Upper lobe of left lung (tissue), 6 donors: Measurements from ENCODE around the gene TRIM9. TPM values are rescaled to one million over a fixed set of nuclear protein-coding genes. Genes with fewer than 3 reads are reported as not detected.

Experiments used
- ATAC-seq, 2 donors: fragments of 200-7000 bp; cut with Tn5 transposase; one replicate each; pipeline ENCODE4 v1.9.1; 2022; ENCODE audit warnings: mild to moderate bottlenecking in 2 of 2, moderate library complexity in 2 of 2; ENCODE audit not compliant: low FRiP score in 2 of 2
- DNase-seq, 2 donors: peaks; one replicate each; pipeline ENCODE4 v3.0.0-alpha.2; 2019 to 2020
- H3K27ac ChIP-seq, 4 donors: fragments of 200-600 bp; sonication (generic); one replicate each; pipeline ENCODE4 v1.5.1; 2016 to 2019
- H3K27me3 ChIP-seq, 4 donors: fragments of 200-600 bp; sonication (generic); one replicate each; pipeline ENCODE4 v1.5.1; 2017 to 2019
- H3K36me3 ChIP-seq, 4 donors: fragments of 200-600 bp; sonication (generic); one replicate each; pipeline ENCODE4 v1.5.1; 2016 to 2019
- H3K4me1 ChIP-seq, 4 donors: fragments of 200-600 bp; sonication (generic); one replicate each; pipeline ENCODE4 v1.5.1; 2018 to 2019
- H3K4me3 ChIP-seq, 4 donors: fragments of 200-600 bp; sonication (generic); one replicate each; pipeline ENCODE4 v1.5.1; 2017 to 2019; ENCODE audit warnings: mild to moderate bottlenecking in 2 of 4, moderate library complexity in 1 of 4
- H3K9me3 ChIP-seq, 4 donors: fragments of 200-600 bp; sonication (generic); one replicate each; pipeline ENCODE4 v1.5.1; 2018 to 2019
- EP300 ChIP-seq, 4 donors: sonication (generic); formaldehyde crosslinking; IDR thresholded peaks; one replicate each; pipeline ENCODE4 v1.5.1; 2017; ENCODE audit warnings: antibody characterized with exemption in 4 of 4, control low read depth in 2 of 4
- POLR2A ChIP-seq, 4 donors: fragments of 450-650 bp; IDR thresholded peaks; one replicate each; pipeline ENCODE4 v1.5.1; 2016 to 2017; ENCODE audit warnings: antibody characterized with exemption in 4 of 4, mild to moderate bottlenecking in 2 of 4
- POLR2AphosphoS5 ChIP-seq, 2 donors: sonication (generic); formaldehyde crosslinking; IDR thresholded peaks; one replicate each; pipeline ENCODE4 v1.5.1; 2017; ENCODE audit warnings: antibody characterized with exemption in 2 of 2
- WGBS, 2 donors: methylation state at CpG; one replicate each; pipeline ENCODE4 v1.1.5; 2017 to 2018; 5-methylcytosine and 5-hydroxymethylcytosine counted together
- total RNA-seq, 6 donors: library from RNA; depleted of rRNA in 4 of 6; stranded (reverse); fragments of >200 nt in 4 of 6; gene quantifications; one replicate each; pipeline versions ENCODE4 v1.1.0 to v1.2.1, GENCODE V29; 2016 to 2021
- TF ChIP-seq, protein P1 (sequence below), 6 experiments: fragments of 450-650 bp in 4 of 6; fragments of 200-600 bp in 2 of 6; sonication (generic) in 2 of 6; IDR thresholded peaks; one replicate each; pipeline ENCODE4 v1.5.1; 2016 to 2019; ENCODE audit warnings: antibody characterized with exemption in 6 of 6
- donor health status: DM: no; HTN: no; CAD: no; lungs with moderate emphysema.
- donor health status: DM: no; HTN: yes; CAD: no; lungs with severe emphysema.

TRIM9 gene
- total RNA-seq, 6 donors from 2014 or later: 0.30 to 3.1 (median 0.78) TPM

DNA sequence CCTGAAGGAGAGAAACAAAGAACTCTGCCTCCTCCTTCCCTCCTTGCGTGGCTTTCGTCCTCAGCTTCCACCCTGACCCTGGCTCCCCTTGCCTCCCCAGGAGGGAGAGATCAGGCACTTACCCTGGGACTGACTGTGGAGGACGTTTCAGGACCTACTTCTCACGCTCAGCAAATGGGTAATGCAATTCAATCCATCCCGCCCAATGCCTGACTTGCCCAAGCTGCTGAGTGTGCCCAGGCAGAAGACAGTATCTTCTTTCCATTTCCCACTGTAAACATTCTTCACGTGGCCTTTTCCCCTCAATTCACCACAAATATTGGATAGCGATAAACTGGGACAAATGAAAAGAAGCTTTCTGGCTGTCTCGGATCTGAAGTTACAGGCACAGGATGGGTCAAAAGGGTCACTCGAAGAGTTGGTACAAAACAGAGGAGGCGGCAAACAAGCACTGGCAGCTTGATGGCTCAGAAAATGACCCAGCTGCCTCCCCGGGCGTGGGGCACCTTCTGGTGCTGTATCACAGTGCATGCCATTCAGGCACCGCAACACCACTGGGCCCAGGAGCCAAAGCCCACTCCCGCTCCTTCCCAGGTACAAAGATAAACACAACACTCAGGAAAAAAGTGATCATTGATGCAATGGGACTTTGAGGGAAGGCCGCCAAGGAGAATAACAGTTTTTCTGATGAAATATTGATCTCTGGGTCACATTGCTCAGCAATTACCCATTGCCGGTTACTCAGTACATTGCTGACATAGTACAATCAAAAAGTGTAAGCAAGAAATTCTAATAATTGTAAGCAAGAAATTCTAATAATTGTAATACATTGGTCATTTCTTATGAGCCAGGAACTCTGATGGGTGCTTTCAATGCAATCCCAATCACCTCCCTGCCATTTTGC lies 65.8 kb downstream of the TRIM9 start:
- Histone ChIP-seq H3K4me3 (no peak overlapping the region), H3K36me3 (no peaks in the 10 kb centered on the region), H3K27ac (no peak overlapping the region), H3K4me1 (no peaks in the 10 kb centered on the region), H3K9me3 (no peaks in the 10 kb centered on the region), H3K27me3 (no peaks in the 10 kb centered on the region)
- 77 to 83% methylated on average over 16 of the region's 16 CpGs for WGBS, 2 donors
- TF ChIP-seq POLR2AphosphoS5 (IDR thresholded peaks at IDR 0.05) (no peak), EP300 (IDR thresholded peaks at IDR 0.05) (no peak), POLR2A (IDR thresholded peaks at IDR 0.05) (no peak)
- TF ChIP-seq, protein P1, sequence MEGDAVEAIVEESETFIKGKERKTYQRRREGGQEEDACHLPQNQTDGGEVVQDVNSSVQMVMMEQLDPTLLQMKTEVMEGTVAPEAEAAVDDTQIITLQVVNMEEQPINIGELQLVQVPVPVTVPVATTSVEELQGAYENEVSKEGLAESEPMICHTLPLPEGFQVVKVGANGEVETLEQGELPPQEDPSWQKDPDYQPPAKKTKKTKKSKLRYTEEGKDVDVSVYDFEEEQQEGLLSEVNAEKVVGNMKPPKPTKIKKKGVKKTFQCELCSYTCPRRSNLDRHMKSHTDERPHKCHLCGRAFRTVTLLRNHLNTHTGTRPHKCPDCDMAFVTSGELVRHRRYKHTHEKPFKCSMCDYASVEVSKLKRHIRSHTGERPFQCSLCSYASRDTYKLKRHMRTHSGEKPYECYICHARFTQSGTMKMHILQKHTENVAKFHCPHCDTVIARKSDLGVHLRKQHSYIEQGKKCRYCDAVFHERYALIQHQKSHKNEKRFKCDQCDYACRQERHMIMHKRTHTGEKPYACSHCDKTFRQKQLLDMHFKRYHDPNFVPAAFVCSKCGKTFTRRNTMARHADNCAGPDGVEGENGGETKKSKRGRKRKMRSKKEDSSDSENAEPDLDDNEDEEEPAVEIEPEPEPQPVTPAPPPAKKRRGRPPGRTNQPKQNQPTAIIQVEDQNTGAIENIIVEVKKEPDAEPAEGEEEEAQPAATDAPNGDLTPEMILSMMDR (IDR thresholded peaks at IDR 0.05): no peak
- ATAC-seq (no peak), DNase-seq (no peak)

DNA sequence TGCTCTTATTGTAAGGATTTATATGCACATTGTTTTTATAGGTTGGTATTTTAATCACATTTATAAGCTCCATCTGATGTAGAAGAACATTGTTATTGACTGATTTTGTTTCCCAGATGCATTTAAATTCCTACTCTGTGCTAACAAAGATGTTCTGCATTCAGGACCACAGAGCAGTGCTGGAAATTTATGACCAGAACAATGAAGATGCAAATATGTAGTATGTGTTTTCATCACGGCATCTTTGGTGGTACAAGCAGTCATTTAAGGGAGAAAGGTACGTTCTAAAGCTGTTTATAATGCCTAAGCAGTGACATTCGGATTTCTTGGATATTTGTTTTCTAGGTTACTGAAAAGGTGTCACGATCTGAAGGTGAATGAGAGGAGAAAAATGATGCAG lies 66.5 kb downstream of the TRIM9 start:
- Histone ChIP-seq H3K36me3 (no peaks in the 10 kb centered on the region), H3K4me1 (no peaks in the 10 kb centered on the region), H3K9me3 (no peaks in the 10 kb centered on the region), H3K4me3 (no peak overlapping the region), H3K27me3 (no peaks in the 10 kb centered on the region), H3K27ac (no peak overlapping the region)
- WGBS, 2 donors: 73 to 75% methylated on average over 4 of the region's 4 CpGs
- TF ChIP-seq POLR2AphosphoS5 (IDR thresholded peaks at IDR 0.05) (no peak), POLR2A (IDR thresholded peaks at IDR 0.05) (no peak), EP300 (IDR thresholded peaks at IDR 0.05) (no peak)
- TF ChIP-seq, protein P1 (IDR thresholded peaks at IDR 0.05): no peak
- DNase-seq (no peak), ATAC-seq (no peak)

DNA sequence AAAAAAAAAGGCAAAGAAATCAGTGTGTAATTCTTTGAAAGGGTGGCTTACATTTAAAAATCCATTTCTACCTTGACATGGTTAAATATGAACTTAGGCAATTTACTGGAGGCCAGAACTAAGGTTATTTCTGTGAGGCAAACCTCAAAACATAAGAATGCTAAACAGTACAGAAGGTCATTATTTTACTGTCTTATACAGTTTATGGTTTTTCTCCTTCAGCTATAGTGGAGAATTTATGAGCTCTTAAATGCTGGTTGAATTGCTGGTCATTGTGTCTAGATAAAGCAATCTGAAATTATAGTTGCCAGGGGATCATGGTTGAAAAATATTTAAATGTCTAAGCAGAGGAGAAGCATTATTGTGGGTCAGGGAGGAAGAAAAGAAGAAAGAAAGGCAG lies 70.5 kb downstream of the TRIM9 start:
- DNase-seq: no peak
- Histone ChIP-seq H3K36me3 (no peaks in the 10 kb centered on the region), H3K4me3 (no peak overlapping the region), H3K4me1 (no peaks in the 10 kb centered on the region), H3K27ac (no peak overlapping the region), H3K27me3 (no peaks in the 10 kb centered on the region), H3K9me3 (no peaks in the 10 kb centered on the region)
- ATAC-seq: no peak
- TF ChIP-seq POLR2AphosphoS5 (IDR thresholded peaks at IDR 0.05) (no peak), EP300 (IDR thresholded peaks at IDR 0.05) (no peak), POLR2A (IDR thresholded peaks at IDR 0.05) (no peak)
- TF ChIP-seq, protein P1 (IDR thresholded peaks at IDR 0.05): no peak

DNA sequence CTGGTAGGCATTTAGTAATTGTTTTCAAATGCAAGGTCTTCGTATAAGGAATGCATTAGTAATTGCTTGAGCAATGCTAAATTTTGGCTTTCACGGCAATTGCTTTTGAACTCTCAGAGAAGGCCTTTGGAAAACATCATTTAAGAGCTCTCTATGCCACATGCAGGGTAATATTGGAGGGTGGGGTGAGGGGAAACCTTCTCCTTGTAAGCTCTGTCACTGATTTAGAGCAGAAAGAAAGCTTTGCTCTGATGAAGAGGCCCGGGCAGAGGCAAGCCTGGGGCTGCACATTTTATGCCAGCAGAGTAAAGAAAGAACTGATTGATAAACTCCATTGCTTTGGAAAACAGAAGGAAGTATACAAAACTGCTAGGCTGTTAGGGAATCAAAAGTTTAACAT lies 70.9 kb downstream of the TRIM9 start:
- WGBS, 2 donors: 85 to 87% methylated on average over 3 of the region's 3 CpGs
- DNase-seq (no peak), ATAC-seq (no peak)
- Histone ChIP-seq H3K36me3 (no peaks in the 10 kb centered on the region), H3K4me3 (no peak overlapping the region), H3K27me3 (no peaks in the 10 kb centered on the region), H3K27ac (no peak overlapping the region), H3K9me3 (no peaks in the 10 kb centered on the region), H3K4me1 (no peaks in the 10 kb centered on the region)
- no peak for TF ChIP-seq POLR2A (IDR thresholded peaks at IDR 0.05)
- TF ChIP-seq POLR2AphosphoS5 (IDR thresholded peaks at IDR 0.05): no peak
- TF ChIP-seq, protein P1 (IDR thresholded peaks at IDR 0.05): no peak
- TF ChIP-seq EP300 (IDR thresholded peaks at IDR 0.05): no peak

DNA sequence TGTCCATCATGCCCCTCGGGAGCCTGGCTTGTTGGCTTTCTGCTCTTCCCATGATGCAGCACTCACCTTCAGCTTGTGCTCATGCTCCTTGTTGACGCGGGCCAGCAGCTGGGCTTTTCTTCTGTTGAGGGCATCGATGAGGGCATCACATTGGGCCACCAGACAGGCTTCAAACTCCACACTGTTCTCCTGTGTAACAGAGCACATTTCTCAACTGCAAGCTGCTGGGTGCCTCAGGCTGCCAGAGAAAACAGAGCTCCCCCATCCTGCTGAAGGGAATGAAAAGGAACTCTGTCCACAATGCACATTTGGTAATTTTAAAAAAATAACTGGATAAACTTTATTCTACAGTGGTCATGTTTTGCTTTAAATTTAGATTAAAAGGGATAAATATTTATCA lies 72.1 kb downstream of the TRIM9 start:
- Histone ChIP-seq H3K4me3 (no peak overlapping the region), H3K9me3 (no peaks in the 10 kb centered on the region), H3K27me3 (no peaks in the 10 kb centered on the region), H3K36me3 (no peaks in the 10 kb centered on the region), H3K4me1 (no peaks in the 10 kb centered on the region), H3K27ac (no peak overlapping the region)
- ATAC-seq (no peak), DNase-seq (no peak)
- WGBS, 2 donors: 95 to 98% methylated on average over 4 of the region's 4 CpGs
- TF ChIP-seq, protein P1 (IDR thresholded peaks at IDR 0.05): no peak
- no peak for TF ChIP-seq EP300 (IDR thresholded peaks at IDR 0.05)
